GM23338 (cell line): ENCODE measurements around the gene HEY2. TPM values are rescaled to one million over a fixed set of nuclear protein-coding genes. Genes with fewer than 3 reads are reported as not detected.

Experiments used
- ATAC-seq: fragments of 200-7000 bp; cut with Tn5 transposase; 3 replicates; pipeline ENCODE4 v1.9.1; 2020
- DNase-seq: peaks from one replicate; pipeline ENCODE4 v3.0.0-alpha.2; 2015; ENCODE audit warnings: low spot score
- H2AFZ ChIP-seq: fragments of 200-600 bp; sonication (generic); 2 replicates; pipeline ENCODE4 v1.8.0; 2016; ENCODE audit warnings: antibody characterized with exemption, mild to moderate bottlenecking, moderate library complexity
- H3F3A ChIP-seq: fragments of 200-600 bp; sonication (generic); replicated peaks from 2 replicates; pipeline ENCODE4 v1.8.0; 2017; ENCODE audit warnings: antibody characterized with exemption, mixed run types, low read depth
- H3K27ac ChIP-seq: fragments of 200-600 bp; sonication (generic); 2 replicates; pipeline ENCODE4 v1.6.1; 2016; ENCODE audit warnings: low read depth
- H3K27me3 ChIP-seq: fragments of 200-600 bp; sonication (generic); 2 replicates; pipeline ENCODE4 v1.8.0; 2016; ENCODE audit warnings: mild to moderate bottlenecking, mixed run types, moderate library complexity; ENCODE audit not compliant: insufficient read depth
- H3K36me3 ChIP-seq: fragments of 200-600 bp; sonication (generic); 2 replicates; pipeline ENCODE4 v1.8.0; 2016; ENCODE audit warnings: mild to moderate bottlenecking; ENCODE audit not compliant: insufficient read depth
- H3K4me1 ChIP-seq: fragments of 200-600 bp; sonication (generic); 2 replicates; pipeline ENCODE4 v1.8.0; 2016; ENCODE audit warnings: mild to moderate bottlenecking, moderate library complexity; ENCODE audit not compliant: insufficient read depth
- H3K4me2 ChIP-seq: fragments of 200-600 bp; sonication (generic); 2 replicates; pipeline ENCODE4 v1.7.1; 2017; ENCODE audit warnings: mixed run types
- H3K4me3 ChIP-seq: fragments of 200-600 bp; sonication (generic); 2 replicates; pipeline ENCODE4 v1.6.1; 2016; ENCODE audit warnings: mixed run types
- H3K79me2 ChIP-seq: fragments of 200-600 bp; sonication (generic); replicated peaks from 2 replicates; pipeline ENCODE4 v1.8.0; 2017; ENCODE audit warnings: mild to moderate bottlenecking; ENCODE audit not compliant: insufficient read depth
- H3K9me2 ChIP-seq: fragments of 200-600 bp; sonication (generic); 2 replicates; pipeline ENCODE4 v1.8.0; 2017; ENCODE audit not compliant: insufficient read depth
- H4K20me1 ChIP-seq: fragments of 200-600 bp; sonication (generic); replicated peaks from 2 replicates; pipeline ENCODE4 v1.8.0; 2017; ENCODE audit warnings: mild to moderate bottlenecking; ENCODE audit not compliant: insufficient read depth
- H3K27ac Mint-ChIP-seq: 2 replicates; pipeline ENCODE4 v1.8.0; 2020; ENCODE audit warnings: inconsistent platforms, mild to moderate bottlenecking, moderate library complexity, mixed read lengths
- H3K27me3 Mint-ChIP-seq: 3 replicates; pipeline ENCODE4 v1.8.0; 2022; ENCODE audit warnings: low read depth, mild to moderate bottlenecking, moderate library complexity, mixed read lengths, inconsistent platforms; ENCODE audit not compliant: insufficient read depth, poor library complexity
- H3K36me3 Mint-ChIP-seq: 3 replicates; pipeline ENCODE4 v1.8.0; 2021; ENCODE audit warnings: low read depth, mild to moderate bottlenecking, inconsistent platforms, moderate library complexity, mixed read lengths
- H3K4me1 Mint-ChIP-seq: 3 replicates; pipeline ENCODE4 v1.8.0; 2020; ENCODE audit warnings: mild to moderate bottlenecking, inconsistent platforms, mixed read lengths
- H3K4me3 Mint-ChIP-seq: 3 replicates; pipeline ENCODE4 v1.8.0; 2021; ENCODE audit warnings: moderate library complexity, mild to moderate bottlenecking, inconsistent platforms, mixed read lengths
- H3K9me3 Mint-ChIP-seq: 3 replicates; pipeline ENCODE4 v1.8.0; 2020; ENCODE audit warnings: moderate library complexity, mild to moderate bottlenecking, inconsistent platforms, mixed read lengths
- CTCF ChIP-seq, 2 experiments: fragments of 200-600 bp in 1 of 2; sonication (generic) in 1 of 2; conservative IDR thresholded peaks; 2 replicates each; pipeline versions ENCODE4 v1.5.1 to v1.6.1; 2016 to 2017; ENCODE audit warnings: antibody characterized with exemption in 2 of 2, low read depth in 2 of 2, mild to moderate bottlenecking in 2 of 2, moderate library complexity in 1 of 2
- EZH2 ChIP-seq: fragments of 200-600 bp; sonication (generic); IDR thresholded peaks from one replicate; pipeline ENCODE4 v1.8.0; 2017; ENCODE audit warnings: antibody characterized with exemption, mild to moderate bottlenecking, low read depth; ENCODE audit not compliant: unreplicated experiment
- EZH2phosphoT487 ChIP-seq: fragments of 200-600 bp; sonication (generic); IDR thresholded peaks from one replicate; pipeline ENCODE4 v1.8.1; 2018; ENCODE audit warnings: antibody characterized with exemption; ENCODE audit not compliant: unreplicated experiment
- JUNB ChIP-seq: IDR thresholded peaks from one replicate; pipeline ENCODE4 v1.6.1; 2016; ENCODE audit warnings: antibody characterized with exemption; ENCODE audit not compliant: unreplicated experiment
- NANOG ChIP-seq: IDR thresholded peaks from 2 replicates; pipeline ENCODE4 v1.6.1; 2016; ENCODE audit warnings: antibody characterized with exemption, borderline replicate concordance
- REST ChIP-seq: IDR thresholded peaks from one replicate; pipeline ENCODE4 v1.6.1; 2018; ENCODE audit warnings: antibody characterized with exemption; ENCODE audit not compliant: unreplicated experiment
- STAT1 ChIP-seq: IDR thresholded peaks from one replicate; pipeline ENCODE4 v1.6.1; 2016; ENCODE audit warnings: antibody characterized with exemption; ENCODE audit not compliant: unreplicated experiment
- ZNF114 ChIP-seq: fragments of 250-450 bp; sonication (Bioruptor Pico); IDR thresholded peaks from 2 replicates; pipeline ENCODE4 v1.5.0; 2020; ENCODE audit warnings: mild to moderate bottlenecking, moderate library complexity
- ZNF331 ChIP-seq: fragments of 250-450 bp; sonication (Bioruptor Pico); IDR thresholded peaks from 2 replicates; pipeline ENCODE4 v1.5.0; 2020; ENCODE audit warnings: low read depth, mild to moderate bottlenecking, moderate library complexity
- ZNF462 ChIP-seq: fragments of 250-450 bp; sonication (Bioruptor Pico); IDR thresholded peaks from 2 replicates; pipeline ENCODE4 v1.5.0; 2020; ENCODE audit warnings: mild to moderate bottlenecking, moderate library complexity
- polyA plus RNA-seq: library from polyadenylated mRNA; unstranded; fragments of >200 nt; fragmentation: Nextera tagmentation; extraction: Ambion mirVana; gene quantifications from 2 replicates; pipeline ENCODE4 v1.2.1, GENCODE V29; 2016
- total RNA-seq: library from RNA; depleted of rRNA; stranded (reverse); fragments of >200 nt; shearing (Covaris generic); gene quantifications from 2 replicates; pipeline ENCODE4 v1.2.3, GENCODE V29; 2014

The HEY2 gene
- total and polyA plus RNA-seq, 2 experiments from 2014 or later = 4.3 to 8.5 TPM

- H3K27me3 Mint-ChIP-seq = peaks cover 11% of the 10 kb centered on the region
- ATAC-seq = no peak
- peaks cover 19% of the 10 kb centered on the region for H3K79me2 ChIP-seq
These were observed 38.3 kb upstream of the HEY2 start for GRCh38 chr6:125711013-125711675.

More at GRCh38 chr6:125711013-125711675, 38.3 kb upstream of the HEY2 start:
- Mint-ChIP-seq H3K27ac (no peak overlapping the region), H3K9me3 (peaks cover 46% of the 10 kb centered on the region), H3K36me3 (peaks cover 55% of the 10 kb centered on the region), H3K4me1 (peaks cover 32% of the 10 kb centered on the region), H3K4me3 (no peak overlapping the region)
- H3K27me3 ChIP-seq = no peaks in the 10 kb centered on the region
- no peaks in the 10 kb centered on the region for H3F3A ChIP-seq
- H3K4me1 ChIP-seq = peaks cover 35% of the 10 kb centered on the region
- H3K36me3 ChIP-seq = peaks cover 10% of the 10 kb centered on the region; the same call in 1 of the 2 replicates
- TF ChIP-seq EZH2 = no peak
- no peak for TF ChIP-seq ZNF462 (CRISPR knock-in tag)
- TF ChIP-seq ZNF114 = no peak
- no peak for TF ChIP-seq JUNB
- no peak for TF ChIP-seq CTCF (conservative IDR thresholded peaks at IDR 0.05; ENCODE audit: low read depth in 2 of 2)
- TF ChIP-seq EZH2phosphoT487 = no peak
- no peak for TF ChIP-seq ZNF331
- no peak for TF ChIP-seq NANOG
- no peak for TF ChIP-seq REST
- no peak for TF ChIP-seq STAT1
- DNase-seq = no peak
- no peak overlapping the region for H3K27ac ChIP-seq
- H3K4me2 ChIP-seq = no peak overlapping the region
- H2AFZ ChIP-seq = no peak overlapping the region
- H4K20me1 ChIP-seq = no peaks in the 10 kb centered on the region
- H3K9me2 ChIP-seq = peaks cover 6% of the 10 kb centered on the region; the same call in 1 of the 2 replicates
- no peak overlapping the region for H3K4me3 ChIP-seq
